ENCODE results near the gene USP24.
A peak's percentile ranks its signal among the peaks of the same experiment; 100 is the strongest.

USP24 gene

GRCh38 chr1:55194851-55195250, 20.3 kb downstream of the USP24 start:
- DNase-seq: no peak

GRCh38 chr1:55192093-55192492, 23.1 kb downstream of the USP24 start:
- DNase-seq: no peak

DNA sequence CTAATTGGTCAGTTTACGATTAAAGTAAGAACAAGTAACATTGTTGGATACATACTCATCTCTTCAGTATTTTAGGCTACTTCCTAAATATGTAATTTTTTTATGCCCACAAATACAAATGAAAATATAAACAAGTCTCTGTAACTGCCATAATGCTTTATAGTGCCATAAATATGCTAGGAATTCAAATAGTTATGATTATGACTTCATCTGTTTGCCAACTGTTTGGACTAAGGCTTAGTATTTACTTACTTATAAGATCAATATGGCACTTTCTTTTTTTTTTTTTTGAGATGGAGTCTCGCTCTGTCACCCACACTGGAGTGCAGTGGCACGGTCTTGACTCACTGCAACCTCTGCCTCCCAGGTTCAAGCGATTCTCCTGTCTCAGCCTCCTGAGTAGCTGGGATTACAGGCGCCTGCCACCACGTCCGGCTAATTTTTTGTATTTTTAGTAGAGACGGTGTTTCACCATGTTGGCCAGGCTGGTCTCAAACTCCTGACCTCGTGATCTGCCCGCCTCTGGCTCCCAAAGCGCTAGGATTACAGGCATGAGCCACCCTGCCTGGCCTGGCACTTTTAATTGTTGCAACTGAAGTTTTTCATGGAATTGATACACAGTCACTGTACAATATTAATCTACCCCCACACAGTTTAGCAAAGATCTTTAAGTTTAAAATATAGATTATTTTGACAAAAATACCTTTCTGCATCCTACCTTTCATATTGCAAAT, 23.8 kb downstream of the USP24 start:
- peak; percentile 5 for DNase-seq

- DNase-seq: no peak
Measured at GRCh38 chr1:55190109-55190508, 25.1 kb downstream of the USP24 start.

DNA sequence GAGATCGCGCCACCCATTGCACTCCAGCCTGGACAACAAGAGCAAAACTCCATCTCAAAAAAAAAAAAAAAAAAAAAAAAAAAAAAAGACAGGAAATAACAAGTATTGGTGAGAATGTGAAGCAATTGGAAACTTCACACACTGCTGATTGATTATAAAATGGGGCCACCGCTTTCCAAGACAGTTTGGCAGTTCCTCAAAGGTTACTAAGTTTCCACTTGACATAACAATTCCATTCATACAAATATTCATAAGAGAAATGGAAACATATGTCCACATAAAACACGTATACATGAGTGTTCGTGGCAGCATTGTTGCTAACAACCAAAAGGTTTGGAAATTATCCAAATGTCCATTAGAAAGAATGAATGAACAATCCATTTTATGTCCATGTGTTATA, 26.3 kb downstream of the USP24 start:
- no peak for DNase-seq

DNA sequence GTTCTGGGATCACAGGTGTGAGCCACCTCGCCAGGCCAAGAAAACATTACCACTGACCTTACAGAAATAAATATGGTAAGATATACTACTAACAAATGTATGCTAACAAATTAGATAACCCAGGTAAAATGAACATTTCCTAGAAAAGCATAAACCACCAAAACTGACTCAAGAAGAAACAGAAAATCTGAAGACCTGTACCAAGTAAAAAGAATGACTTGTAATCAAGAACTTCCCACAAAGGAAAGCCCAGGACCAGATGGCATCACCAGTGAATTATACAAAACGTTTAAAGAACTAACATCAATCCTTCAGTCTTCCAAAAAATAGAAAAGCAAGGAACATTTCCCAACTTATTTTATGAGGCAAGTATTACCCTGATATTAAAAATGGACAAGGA, 29.3 kb downstream of the USP24 start:
- DNase-seq: no peak

DNA sequence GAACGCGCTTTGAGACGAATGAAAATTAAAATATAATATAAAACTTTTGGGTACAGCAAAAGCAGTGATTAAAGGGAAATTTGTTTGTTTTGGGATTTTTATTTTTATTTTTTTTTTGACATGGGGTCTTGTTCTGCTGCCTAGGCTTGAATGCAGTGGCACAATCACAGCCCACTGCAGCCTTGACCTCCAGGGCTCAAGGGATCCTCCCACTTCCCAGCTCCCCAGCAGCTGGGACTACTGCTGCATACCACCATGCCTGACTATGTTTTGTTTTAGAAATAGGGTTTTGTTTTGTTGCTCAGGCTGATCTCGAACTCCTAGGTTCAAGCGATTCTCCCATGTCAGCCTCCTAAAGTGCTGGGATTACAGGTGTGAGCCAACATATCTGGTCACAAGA, 30.3 kb downstream of the USP24 start:
- DNase-seq: no peak

GRCh38 chr1:55181666-55182065, 33.5 kb downstream of the USP24 start:
- no peak for DNase-seq

- no peak for DNase-seq
Measured at GRCh38 chr1:55180075-55180670, 35.0 kb downstream of the USP24 start.

- DNase-seq: peak; percentile 41
Measured at GRCh38 chr1:55179177-55179835, 35.9 kb downstream of the USP24 start.

GRCh38 chr1:55172687-55173086, 42.5 kb downstream of the USP24 start:
- no peak for DNase-seq

GRCh38 chr1:55172272-55172671, 42.9 kb downstream of the USP24 start:
- DNase-seq: no peak

DNA sequence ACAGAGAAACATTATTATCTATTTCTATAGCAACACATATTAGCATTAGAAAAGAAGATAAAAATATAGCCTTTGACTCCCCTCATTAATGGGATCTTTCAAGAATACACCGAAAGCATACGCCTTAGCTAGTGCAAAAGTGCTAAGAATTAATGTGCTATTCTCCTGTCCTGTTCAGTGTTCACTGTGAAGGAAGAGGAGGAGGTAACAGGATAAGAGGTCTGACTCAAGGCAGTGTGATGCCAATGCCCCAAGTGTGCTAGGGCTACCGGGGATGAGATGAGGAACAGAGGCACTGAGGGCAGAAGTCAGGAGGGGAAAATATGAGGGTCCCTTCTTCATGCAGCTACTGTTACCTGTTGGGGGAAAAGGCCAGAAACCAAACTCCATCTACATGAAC, 43.5 kb downstream of the USP24 start:
- DNase-seq: no peak

DNA sequence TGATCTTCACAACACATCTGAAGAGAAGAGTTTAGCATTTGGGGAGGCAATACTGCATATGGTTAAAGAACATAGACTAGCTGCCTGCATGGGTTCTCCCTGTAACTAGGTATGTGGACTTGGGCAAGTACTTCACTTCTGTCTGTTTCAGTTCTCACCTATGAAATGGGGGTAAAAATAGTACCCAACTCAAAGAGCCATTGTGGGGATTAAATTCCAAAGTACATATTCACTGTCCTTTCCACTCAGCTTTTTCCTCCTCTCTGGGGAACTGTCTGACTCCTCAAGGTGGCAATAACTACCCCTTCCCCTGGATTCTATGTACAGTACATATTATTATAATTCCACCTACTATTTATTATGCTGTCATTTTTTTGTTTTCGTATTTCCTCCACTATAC, 44.7 kb downstream of the USP24 start:
- no peak for DNase-seq

GRCh38 chr1:55169126-55169525, 46.0 kb downstream of the USP24 start:
- DNase-seq: no peak

DNA sequence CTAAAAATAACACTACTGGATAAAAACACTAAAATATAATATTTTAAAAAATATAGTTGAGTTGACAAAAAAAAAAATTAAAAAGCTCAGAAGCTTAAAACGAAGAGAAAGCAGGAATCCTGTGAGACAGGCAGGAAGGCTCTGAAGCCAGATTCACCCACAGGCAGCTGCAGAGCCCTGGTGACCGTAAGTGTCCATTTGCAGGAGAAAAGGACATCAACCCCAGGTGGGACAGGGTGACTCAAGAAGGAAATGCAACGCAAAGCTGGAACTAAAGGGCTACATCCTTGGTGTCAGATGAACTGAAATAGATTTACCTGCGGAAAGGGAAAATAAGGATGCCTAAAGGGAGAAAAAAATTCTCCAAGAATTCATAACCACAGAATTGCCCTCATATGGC, 46.8 kb downstream of the USP24 start:
- no peak for DNase-seq

DNA sequence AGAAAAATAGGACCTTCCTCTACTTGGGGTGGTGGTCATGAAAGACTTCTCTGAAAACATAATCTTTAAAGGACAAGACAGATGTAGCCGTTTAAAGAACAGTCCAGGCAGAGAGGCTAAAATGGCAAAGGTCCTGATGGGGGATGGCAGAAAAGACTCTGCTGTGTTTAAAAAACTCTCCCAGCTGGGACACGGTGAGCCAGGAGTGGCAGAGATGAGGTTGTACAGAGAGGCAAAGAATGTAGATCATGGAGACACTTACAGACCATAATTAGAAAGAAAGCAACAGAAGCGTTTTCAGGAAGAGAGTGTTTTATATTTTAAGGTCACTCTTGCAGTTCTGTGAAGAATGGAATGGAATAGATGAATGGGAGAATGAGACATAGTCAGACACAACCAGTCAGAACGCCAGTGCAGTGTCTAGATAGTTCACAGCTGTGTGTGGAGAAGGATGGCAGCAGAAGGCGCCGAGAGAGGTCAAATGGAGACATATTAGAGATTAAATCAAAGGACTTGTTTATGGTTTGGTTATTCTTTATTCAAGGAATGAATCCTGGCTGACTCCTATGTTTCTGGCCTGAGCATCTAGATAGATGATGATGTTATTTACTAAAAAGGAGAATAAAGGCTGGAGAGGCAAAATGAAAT, 47.8 kb downstream of the USP24 start:
- DNase-seq: no peak

- DNase-seq: no peak
Measured at GRCh38 chr1:55164906-55165305, 50.3 kb downstream of the USP24 start.

GRCh38 chr1:55159571-55159970, 55.6 kb downstream of the USP24 start:
- no peak for DNase-seq

DNA sequence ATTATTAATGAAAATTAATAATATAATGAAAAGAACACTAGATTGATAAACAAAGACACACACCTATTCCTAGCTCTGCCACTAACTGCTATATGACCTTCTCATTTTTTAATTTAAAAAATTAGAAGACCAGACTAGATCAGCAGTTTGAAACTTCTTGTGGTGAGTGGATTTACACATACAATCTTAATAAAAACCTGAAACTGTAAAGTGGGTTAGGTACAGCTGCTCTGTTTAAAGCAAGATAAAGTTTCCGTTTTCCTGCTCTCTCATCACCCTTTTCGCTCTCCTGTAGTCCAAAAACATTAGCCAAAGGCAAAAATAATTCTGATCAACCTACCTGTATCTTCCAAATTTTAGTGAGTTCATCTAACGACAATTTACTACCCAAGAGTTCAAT, 58.6 kb downstream of the USP24 start:
- no peak for DNase-seq

GRCh38 chr1:55156093-55156492, 59.1 kb downstream of the USP24 start:
- no peak for DNase-seq

DNA sequence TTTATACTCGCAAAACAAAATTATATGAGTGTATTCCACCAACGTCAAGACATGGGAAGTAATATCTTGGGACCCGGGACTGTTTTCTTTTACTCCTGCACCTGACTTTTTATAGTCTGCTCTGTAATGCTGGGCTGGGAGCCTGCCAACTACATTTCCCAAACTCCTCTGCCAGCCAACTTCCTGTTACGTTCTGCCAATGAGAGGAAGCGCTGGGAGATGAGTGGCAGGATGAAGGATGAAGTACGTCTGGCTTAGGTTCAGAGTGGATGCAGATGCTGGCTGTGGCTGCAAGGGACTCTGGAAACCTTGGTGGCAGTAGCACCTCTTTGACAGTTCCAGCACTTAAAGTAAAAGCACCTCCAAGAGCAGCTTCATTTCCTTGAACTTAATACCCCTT, 59.6 kb downstream of the USP24 start:
- DNase-seq: peak; percentile 71

DNA sequence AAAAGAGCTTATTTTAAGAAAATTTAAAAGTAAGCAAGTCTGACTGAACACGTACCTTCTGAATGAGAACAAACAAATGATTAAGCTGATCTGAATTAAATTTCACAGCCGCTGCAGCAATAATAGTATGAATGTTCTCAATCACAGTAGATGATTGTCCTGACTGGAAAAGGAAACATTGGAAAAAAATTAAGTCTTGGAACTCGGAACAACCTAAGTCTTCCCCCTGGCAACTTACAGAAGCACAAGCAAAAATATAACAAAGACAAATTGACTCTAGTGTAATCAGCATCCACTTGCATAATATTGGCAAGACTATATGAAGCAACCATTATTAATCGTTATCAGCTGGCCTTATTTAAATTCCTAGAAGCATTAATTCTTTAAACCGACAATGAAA, 60.5 kb downstream of the USP24 start:
- DNase-seq: no peak

- DNase-seq: no peak
Measured at GRCh38 chr1:55153031-55153430, 62.1 kb downstream of the USP24 start.

Data from NCI-H226 (cell line).